Uterus (tissue), 2 donors: Measurements from ENCODE around the gene GKN1.

Source experiments
- POLR2A ChIP-seq, 2 donors: fragments of 450-650 bp; IDR thresholded peaks; one replicate each; pipeline ENCODE4 v1.6.1; 2016; ENCODE audit warnings: antibody characterized with exemption in 2 of 2, mild to moderate bottlenecking in 1 of 2, moderate library complexity in 1 of 2
- TF ChIP-seq, protein P1 (sequence below), 4 experiments: fragments of 200-600 bp in 2 of 4; fragments of 450-650 bp in 2 of 4; sonication (generic) in 2 of 4; IDR thresholded peaks; one replicate each; pipeline ENCODE4 v1.5.1; 2016 to 2019; ENCODE audit warnings: antibody characterized with exemption in 4 of 4, mild to moderate bottlenecking in 2 of 4, moderate library complexity in 1 of 4

- TF ChIP-seq, protein P1, sequence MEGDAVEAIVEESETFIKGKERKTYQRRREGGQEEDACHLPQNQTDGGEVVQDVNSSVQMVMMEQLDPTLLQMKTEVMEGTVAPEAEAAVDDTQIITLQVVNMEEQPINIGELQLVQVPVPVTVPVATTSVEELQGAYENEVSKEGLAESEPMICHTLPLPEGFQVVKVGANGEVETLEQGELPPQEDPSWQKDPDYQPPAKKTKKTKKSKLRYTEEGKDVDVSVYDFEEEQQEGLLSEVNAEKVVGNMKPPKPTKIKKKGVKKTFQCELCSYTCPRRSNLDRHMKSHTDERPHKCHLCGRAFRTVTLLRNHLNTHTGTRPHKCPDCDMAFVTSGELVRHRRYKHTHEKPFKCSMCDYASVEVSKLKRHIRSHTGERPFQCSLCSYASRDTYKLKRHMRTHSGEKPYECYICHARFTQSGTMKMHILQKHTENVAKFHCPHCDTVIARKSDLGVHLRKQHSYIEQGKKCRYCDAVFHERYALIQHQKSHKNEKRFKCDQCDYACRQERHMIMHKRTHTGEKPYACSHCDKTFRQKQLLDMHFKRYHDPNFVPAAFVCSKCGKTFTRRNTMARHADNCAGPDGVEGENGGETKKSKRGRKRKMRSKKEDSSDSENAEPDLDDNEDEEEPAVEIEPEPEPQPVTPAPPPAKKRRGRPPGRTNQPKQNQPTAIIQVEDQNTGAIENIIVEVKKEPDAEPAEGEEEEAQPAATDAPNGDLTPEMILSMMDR (IDR thresholded peaks at IDR 0.05): no peak
- no peak for TF ChIP-seq POLR2A (IDR thresholded peaks at IDR 0.05)
These were observed 34.1 kb upstream of the GKN1 start for GRCh38 chr2:68940369-68940768.
